Nephron progenitor cell (in vitro differentiated cells): ENCODE data around the gene RERE.

Experiments
- DNase-seq: peaks from one replicate; pipeline ENCODE4 v3.0.0; 2021
- H3K27ac Mint-ChIP-seq: 2 replicates; pipeline ENCODE4 v1.8.0; 2021; ENCODE audit warnings: mild to moderate bottlenecking, moderate library complexity, mixed read lengths
- H3K27me3 Mint-ChIP-seq: 2 replicates; pipeline ENCODE4 v1.8.0; 2021; ENCODE audit warnings: mild to moderate bottlenecking, low read depth, mixed read lengths; ENCODE audit not compliant: poor library complexity
- H3K36me3 Mint-ChIP-seq: 2 replicates; pipeline ENCODE4 v1.8.0; 2021; ENCODE audit warnings: low read depth, mixed read lengths
- H3K4me1 Mint-ChIP-seq: 2 replicates; pipeline ENCODE4 v1.8.0; 2021; ENCODE audit warnings: mixed read lengths
- H3K4me3 Mint-ChIP-seq: 2 replicates; pipeline ENCODE4 v1.8.0; 2021; ENCODE audit warnings: mild to moderate bottlenecking, moderate library complexity, mixed read lengths
- H3K9me3 Mint-ChIP-seq: 2 replicates; pipeline ENCODE4 v1.8.0; 2021; ENCODE audit warnings: mild to moderate bottlenecking, moderate library complexity, mixed read lengths
- TF ChIP-seq, protein P1 (sequence below): fragments of 200-600 bp; sonication (generic); IDR thresholded peaks from 2 replicates; pipeline ENCODE4 v1.5.0; 2021; ENCODE audit warnings: antibody characterized with exemption

The RERE gene

GRCh38 chr1:8483586-8483985 lies 333.9 kb downstream of the RERE start:
- TF ChIP-seq, protein P1, sequence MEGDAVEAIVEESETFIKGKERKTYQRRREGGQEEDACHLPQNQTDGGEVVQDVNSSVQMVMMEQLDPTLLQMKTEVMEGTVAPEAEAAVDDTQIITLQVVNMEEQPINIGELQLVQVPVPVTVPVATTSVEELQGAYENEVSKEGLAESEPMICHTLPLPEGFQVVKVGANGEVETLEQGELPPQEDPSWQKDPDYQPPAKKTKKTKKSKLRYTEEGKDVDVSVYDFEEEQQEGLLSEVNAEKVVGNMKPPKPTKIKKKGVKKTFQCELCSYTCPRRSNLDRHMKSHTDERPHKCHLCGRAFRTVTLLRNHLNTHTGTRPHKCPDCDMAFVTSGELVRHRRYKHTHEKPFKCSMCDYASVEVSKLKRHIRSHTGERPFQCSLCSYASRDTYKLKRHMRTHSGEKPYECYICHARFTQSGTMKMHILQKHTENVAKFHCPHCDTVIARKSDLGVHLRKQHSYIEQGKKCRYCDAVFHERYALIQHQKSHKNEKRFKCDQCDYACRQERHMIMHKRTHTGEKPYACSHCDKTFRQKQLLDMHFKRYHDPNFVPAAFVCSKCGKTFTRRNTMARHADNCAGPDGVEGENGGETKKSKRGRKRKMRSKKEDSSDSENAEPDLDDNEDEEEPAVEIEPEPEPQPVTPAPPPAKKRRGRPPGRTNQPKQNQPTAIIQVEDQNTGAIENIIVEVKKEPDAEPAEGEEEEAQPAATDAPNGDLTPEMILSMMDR = no peak
- H3K27me3 Mint-ChIP-seq = peaks cover 4% of the 10 kb centered on the region
- peaks cover 3% of the 10 kb centered on the region for H3K4me1 Mint-ChIP-seq
- H3K36me3 Mint-ChIP-seq = peaks cover 58% of the 10 kb centered on the region
- no peak overlapping the region for H3K27ac Mint-ChIP-seq
- DNase-seq = no peak
- peaks cover 16% of the 10 kb centered on the region for H3K9me3 Mint-ChIP-seq
- H3K4me3 Mint-ChIP-seq = no peak overlapping the region

DNA sequence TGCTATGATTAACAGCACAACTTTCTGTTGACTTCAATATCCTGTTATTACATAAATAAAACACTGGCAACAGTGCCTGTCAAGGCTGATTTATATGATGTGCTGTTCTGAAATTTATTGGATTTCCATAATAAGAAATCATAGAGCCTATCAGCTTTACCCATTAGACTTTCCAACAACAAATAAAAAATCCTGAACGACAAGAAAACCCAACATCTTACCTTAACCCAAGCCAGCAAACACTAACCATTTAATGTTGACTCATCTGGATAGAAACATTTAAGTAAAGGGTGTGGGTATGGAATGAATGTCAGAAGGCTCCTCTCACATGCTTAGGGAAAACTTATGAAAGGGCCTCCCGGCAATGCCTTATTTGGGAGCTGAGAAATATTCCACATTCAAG lies 334.5 kb downstream of the RERE start:
- DNase-seq = no peak
- H3K27ac Mint-ChIP-seq = no peak overlapping the region
- TF ChIP-seq, protein P1 = no peak
- H3K27me3 Mint-ChIP-seq = peaks cover 4% of the 10 kb centered on the region
- H3K9me3 Mint-ChIP-seq = peaks cover 16% of the 10 kb centered on the region
- no peak overlapping the region for H3K4me3 Mint-ChIP-seq
- H3K4me1 Mint-ChIP-seq = peaks cover 9% of the 10 kb centered on the region
- H3K36me3 Mint-ChIP-seq = peaks cover 54% of the 10 kb centered on the region

DNA sequence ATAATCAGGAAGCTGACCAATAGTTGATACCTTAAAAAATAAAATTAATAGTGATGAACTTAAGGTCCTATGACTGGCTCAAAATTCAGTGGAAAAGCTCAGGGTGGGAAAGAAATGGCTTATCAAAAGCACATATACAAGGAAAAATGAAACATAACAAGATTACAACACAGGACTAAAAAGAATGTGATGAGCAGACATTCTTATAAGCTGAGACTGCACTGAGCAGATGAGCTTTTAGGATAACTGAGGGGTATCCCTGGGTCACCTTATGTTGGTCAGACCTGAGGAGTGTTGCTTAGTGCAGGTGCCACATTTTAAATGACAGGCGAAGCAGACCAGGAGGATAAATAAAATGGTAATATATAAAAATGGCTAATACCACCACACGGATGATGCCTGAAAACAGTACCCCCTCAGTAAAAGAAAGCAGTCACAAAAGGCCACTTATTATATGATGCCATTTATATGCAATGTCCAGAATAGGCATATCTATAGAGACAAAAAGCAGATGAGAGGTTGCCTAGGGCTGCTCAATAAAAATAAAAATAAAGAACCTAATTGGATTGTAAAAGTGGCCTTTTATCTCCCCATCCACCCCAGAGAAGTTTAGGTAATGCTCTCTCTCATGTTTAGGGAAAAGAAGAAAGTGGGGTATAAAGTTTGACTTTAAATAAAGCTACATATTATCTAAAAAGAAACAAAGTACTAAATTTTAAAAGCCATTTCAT lies 335.6 kb downstream of the RERE start:
- TF ChIP-seq, protein P1 = no peak
- Mint-ChIP-seq H3K27ac (no peak overlapping the region), H3K9me3 (peaks cover 11% of the 10 kb centered on the region), H3K36me3 (peaks cover 43% of the 10 kb centered on the region), H3K4me3 (no peak overlapping the region), H3K27me3 (peaks cover 4% of the 10 kb centered on the region), H3K4me1 (peaks cover 21% of the 10 kb centered on the region)
- DNase-seq = no peak

GRCh38 chr1:8478566-8478965 lies 338.9 kb downstream of the RERE start:
- Mint-ChIP-seq H3K4me3 (no peak overlapping the region), H3K36me3 (peaks cover 23% of the 10 kb centered on the region), H3K27ac (peak overlapping the region; percentile 90), H3K9me3 (no peaks in the 10 kb centered on the region), H3K4me1 (peaks cover 46% of the 10 kb centered on the region), H3K27me3 (no peaks in the 10 kb centered on the region)
- no peak for DNase-seq
- TF ChIP-seq, protein P1 = no peak

- TF ChIP-seq, protein P1 = no peak
These were observed 339.5 kb downstream of the RERE start for GRCh38 chr1:8477983-8478362.

More at GRCh38 chr1:8477983-8478362, 339.5 kb downstream of the RERE start:
- DNase-seq = no peak
- Mint-ChIP-seq H3K9me3 (no peaks in the 10 kb centered on the region), H3K36me3 (peaks cover 21% of the 10 kb centered on the region), H3K27ac (peak overlapping the region; percentile 90), H3K27me3 (no peaks in the 10 kb centered on the region), H3K4me3 (no peak overlapping the region), H3K4me1 (peaks cover 52% of the 10 kb centered on the region)
